Right lobe of liver (tissue), 4 donors: Measurements from ENCODE around the gene TICAM2.

Experiments used
- POLR2A ChIP-seq: fragments of 450-650 bp; IDR thresholded peaks from one replicate; pipeline ENCODE4 v1.6.1; 2017; ENCODE audit warnings: antibody characterized with exemption, mild to moderate bottlenecking
- TF ChIP-seq, protein P1 (sequence below), 4 donors: fragments of 200-600 bp in 3 of 4; fragments of 450-650 bp in 1 of 4; IDR thresholded peaks; one replicate each; pipeline versions ENCODE4 v1.5.1 to v1.8.0; 2016 to 2022; ENCODE audit warnings: antibody characterized with exemption in 4 of 4, mild to moderate bottlenecking in 2 of 4
- donor health status: DM: no; HTN: no; CAD: no.
- donor health status: DM: no; HTN: no; CAD: no.
- donor health status: DM: no; HTN: yes; CAD: no.

DNA sequence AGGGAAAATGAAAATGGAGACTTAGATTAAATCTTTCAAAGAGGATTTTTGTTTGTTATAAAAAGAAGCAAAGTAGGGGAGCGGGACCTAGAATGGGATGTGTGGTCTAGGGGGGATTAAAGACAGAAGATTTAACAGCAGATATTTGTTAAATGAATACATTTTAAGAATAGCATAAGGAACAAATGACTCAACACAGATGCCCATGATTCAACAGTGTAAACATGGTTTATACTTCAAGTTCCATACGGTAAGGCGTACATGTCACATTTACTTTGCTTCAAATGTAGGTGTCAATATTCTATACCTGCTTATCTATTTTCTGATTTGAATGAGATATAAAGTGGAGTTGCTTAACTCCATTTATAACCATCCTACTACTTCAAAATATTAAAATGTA is 1.5 kb downstream of the TICAM2 start:
- TF ChIP-seq, protein P1, sequence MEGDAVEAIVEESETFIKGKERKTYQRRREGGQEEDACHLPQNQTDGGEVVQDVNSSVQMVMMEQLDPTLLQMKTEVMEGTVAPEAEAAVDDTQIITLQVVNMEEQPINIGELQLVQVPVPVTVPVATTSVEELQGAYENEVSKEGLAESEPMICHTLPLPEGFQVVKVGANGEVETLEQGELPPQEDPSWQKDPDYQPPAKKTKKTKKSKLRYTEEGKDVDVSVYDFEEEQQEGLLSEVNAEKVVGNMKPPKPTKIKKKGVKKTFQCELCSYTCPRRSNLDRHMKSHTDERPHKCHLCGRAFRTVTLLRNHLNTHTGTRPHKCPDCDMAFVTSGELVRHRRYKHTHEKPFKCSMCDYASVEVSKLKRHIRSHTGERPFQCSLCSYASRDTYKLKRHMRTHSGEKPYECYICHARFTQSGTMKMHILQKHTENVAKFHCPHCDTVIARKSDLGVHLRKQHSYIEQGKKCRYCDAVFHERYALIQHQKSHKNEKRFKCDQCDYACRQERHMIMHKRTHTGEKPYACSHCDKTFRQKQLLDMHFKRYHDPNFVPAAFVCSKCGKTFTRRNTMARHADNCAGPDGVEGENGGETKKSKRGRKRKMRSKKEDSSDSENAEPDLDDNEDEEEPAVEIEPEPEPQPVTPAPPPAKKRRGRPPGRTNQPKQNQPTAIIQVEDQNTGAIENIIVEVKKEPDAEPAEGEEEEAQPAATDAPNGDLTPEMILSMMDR (IDR thresholded peaks at IDR 0.05): no peak
- TF ChIP-seq POLR2A: no peak
